NOMO-1 treated with DMSO at 0.1 percent for 48 hours (cell line): Measurements from ENCODE around the gene DYNC2H1.

Source experiments
- DNase-seq: peaks from one replicate; lab custom pipeline; 2025; ENCODE audit not compliant: unreplicated experiment; lab: John Stamatoyannopoulos, UW

The DYNC2H1 gene

GRCh38 chr11:103528596-103528995 is 419.4 kb downstream of the DYNC2H1 start:
- no peak for DNase-seq

GRCh38 chr11:103529181-103529684 is 420.0 kb downstream of the DYNC2H1 start:
- no peak for DNase-seq
